BLaER1 treated with 17β-estradiol and CSF1 and Interleukin-3, amounts not matched to agents 10 nM and 100 nM (cell line): ENCODE measurements around the gene C6orf62.
"Not testable (repeated sequence)": the region's sequence is repeated elsewhere in the genome, so short reads cannot be mapped to it uniquely, and the experiment has no call there.

Experiments
- H3K27ac ChIP-seq, 11 experiments: shearing (Covaris generic); formaldehyde crosslinking; 2 replicates each; pipeline ENCODE4 v1.8.1; 2022
- H3K27me3 ChIP-seq, 11 experiments: shearing (Covaris generic); formaldehyde crosslinking; 2 replicates each; pipeline ENCODE4 v1.8.1; 2022
- H3K36me3 ChIP-seq, 11 experiments: shearing (Covaris generic); formaldehyde crosslinking; 2 replicates each; pipeline ENCODE4 v1.8.1; 2022
- H3K4me1 ChIP-seq, 10 experiments: shearing (Covaris generic); formaldehyde crosslinking; 2 replicates each; pipeline ENCODE4 v1.8.1; 2022
- H3K4me2 ChIP-seq, 11 experiments: shearing (Covaris generic); formaldehyde crosslinking; 2 replicates each; pipeline ENCODE4 v1.8.1; 2022
- H3K4me3 ChIP-seq, 10 experiments: shearing (Covaris generic); formaldehyde crosslinking; 2 replicates each; pipeline ENCODE4 v1.8.1; 2022
- H3K9ac ChIP-seq, 11 experiments: shearing (Covaris generic); formaldehyde crosslinking; 2 replicates each; pipeline ENCODE4 v1.8.1; 2022
- H3K9me3 ChIP-seq, 11 experiments: shearing (Covaris generic); formaldehyde crosslinking; replicated peaks in 1 of 11; 2 replicates each; pipeline ENCODE4 v1.8.1; 2022
- H4K20me1 ChIP-seq, 11 experiments: shearing (Covaris generic); formaldehyde crosslinking; 2 replicates each; pipeline ENCODE4 v1.8.1; 2022
- Cebpa-rat ChIP-seq, 11 experiments: shearing (Covaris generic); IDR thresholded peaks; 2 replicates each; pipeline ENCODE4 v1.8.1; 2022

The C6orf62 gene

DNA sequence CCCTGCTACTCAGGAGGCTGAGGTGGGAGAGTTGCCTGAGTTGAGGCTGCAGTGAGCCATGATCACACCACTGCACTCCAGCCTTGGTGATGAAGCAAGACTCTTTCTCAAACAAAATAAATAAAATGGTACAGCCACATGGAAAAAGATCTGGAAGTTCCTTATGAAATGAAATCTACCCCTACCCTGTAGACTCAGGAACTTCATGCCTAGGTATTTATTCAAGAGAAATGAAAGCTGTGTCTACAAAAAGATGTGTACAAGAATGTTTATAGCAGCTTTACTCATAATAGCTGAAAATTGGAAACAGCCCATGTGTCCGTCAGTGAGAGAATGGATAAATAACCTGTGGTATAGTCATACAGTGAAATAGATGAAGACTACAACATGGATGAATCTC lies 15.2 kb upstream of the C6orf62 start:
- Histone ChIP-seq H3K4me3 (no peak overlapping the region), H3K36me3 (peaks cover 0 to 9% (median 6%) of the 10 kb centered on the region in 11 experiments; a peak in 5 of 22 replicates), H3K9ac (no peak overlapping the region), H3K27me3 (no peaks in the 10 kb centered on the region), H3K27ac (no peak overlapping the region), H3K9me3 (peaks cover 32 to 42% (median 38%) of the 10 kb centered on the region in 11 experiments), H4K20me1 (no peaks in the 10 kb centered on the region), H3K4me2 (no peak overlapping the region), H3K4me1 (peaks cover 0 to 19% (median 0%) of the 10 kb centered on the region in 10 experiments; a peak in 6 of 20 replicates)
- TF ChIP-seq Cebpa-rat (IDR thresholded peaks at IDR 0.05) = no peak

DNA sequence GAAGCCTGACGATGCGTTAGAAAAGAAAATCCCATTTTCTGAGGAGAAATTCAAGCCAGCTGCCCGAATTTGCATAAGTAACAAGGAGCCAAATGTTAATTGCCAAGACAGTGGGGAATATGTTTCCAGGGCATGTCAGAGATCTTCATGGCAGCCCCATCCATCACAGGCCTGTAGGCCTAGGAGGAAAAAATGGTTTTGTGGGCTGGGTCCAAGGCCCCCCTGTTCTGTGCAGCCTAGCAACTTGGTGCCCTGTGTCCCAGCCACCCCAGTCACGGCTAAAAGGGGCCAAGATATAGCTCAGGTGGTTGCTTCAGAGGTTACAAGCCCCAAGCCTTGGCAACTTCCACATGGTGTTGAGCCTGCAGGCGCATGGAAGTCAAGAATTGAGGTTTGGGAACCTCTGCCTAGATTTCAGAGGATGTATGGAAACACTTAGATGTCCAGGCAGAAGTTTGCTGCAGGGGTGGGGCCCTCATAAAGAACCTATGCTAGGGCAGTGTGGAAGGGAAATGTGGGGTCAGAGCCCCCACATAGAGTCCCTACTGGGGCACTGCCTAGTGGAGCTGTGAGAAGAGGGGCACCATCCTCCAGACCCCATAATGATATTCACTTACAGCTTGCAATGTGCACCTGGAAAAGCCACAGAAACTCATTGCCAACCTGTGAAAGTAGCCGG lies 12.6 kb upstream of the C6orf62 start:
- H3K27me3 ChIP-seq, H3K27ac ChIP-seq, H3K9ac ChIP-seq: not testable (repeated sequence)

DNA sequence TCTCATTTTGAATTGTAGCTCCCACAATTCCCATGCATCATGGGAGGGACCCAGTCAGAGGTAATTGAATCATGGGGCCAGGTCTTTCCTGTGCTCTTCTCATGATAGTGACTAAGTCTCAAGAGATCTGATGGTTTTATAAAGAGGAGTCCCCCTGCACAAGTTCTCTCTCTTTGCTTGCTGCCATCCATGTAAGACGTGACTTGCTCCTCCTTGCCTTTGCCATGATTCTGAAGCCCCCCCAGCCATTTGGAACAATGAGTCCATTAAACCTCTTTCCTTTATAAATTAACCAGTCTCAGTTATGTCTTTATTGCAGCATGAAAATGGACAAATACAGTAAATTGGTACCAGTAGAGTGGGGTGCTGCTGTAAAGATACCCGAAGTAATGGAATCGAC lies 11.7 kb upstream of the C6orf62 start:
- Histone ChIP-seq H3K4me1 (peaks cover 0 to 30% (median 0%) of the 10 kb centered on the region in 10 experiments; a peak in 6 of 20 replicates), H3K9me3 (peaks cover 32 to 46% (median 39%) of the 10 kb centered on the region in 11 experiments)
- not testable (repeated sequence) for H3K27me3 ChIP-seq, H3K4me3 ChIP-seq, H3K4me2 ChIP-seq, H3K27ac ChIP-seq, H3K9ac ChIP-seq, H3K36me3 ChIP-seq, H4K20me1 ChIP-seq

More for the DNA sequence above, 12.6 kb upstream of the C6orf62 start:
- Histone ChIP-seq H3K4me1 (peaks cover 0 to 26% (median 0%) of the 10 kb centered on the region in 10 experiments; a peak in 6 of 20 replicates), H3K9me3 (peaks cover 32 to 46% (median 39%) of the 10 kb centered on the region in 11 experiments), H3K4me3 (peak overlapping the region in 2 of 10 experiments; percentile 20 to 29; a peak in 3 of 20 replicates)
- H3K4me2 ChIP-seq, H4K20me1 ChIP-seq, H3K36me3 ChIP-seq: not testable (repeated sequence)

DNA sequence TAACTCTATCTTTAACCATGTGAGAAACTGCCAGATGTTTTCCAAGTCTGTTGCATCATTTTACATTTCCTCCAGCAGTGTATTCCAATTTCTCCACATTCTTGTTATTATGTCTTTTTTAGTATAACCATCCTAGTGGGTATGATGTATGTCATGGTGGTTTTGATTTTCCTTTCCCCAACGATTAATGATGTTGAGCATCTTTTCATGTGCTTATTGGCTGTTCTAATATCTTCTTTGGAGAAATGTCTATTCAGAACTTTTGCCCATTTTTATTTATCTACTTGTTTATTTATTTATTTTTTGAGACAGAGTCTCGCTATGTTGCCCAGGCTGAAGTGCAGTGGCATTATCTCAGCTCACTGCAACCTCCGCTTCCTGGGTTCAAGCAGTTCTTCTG lies 4.3 kb upstream of the C6orf62 start:
- H3K4me3 ChIP-seq = no peak overlapping the region
- no peak for TF ChIP-seq Cebpa-rat (IDR thresholded peaks at IDR 0.05)
- H3K9ac ChIP-seq = no peak overlapping the region

DNA sequence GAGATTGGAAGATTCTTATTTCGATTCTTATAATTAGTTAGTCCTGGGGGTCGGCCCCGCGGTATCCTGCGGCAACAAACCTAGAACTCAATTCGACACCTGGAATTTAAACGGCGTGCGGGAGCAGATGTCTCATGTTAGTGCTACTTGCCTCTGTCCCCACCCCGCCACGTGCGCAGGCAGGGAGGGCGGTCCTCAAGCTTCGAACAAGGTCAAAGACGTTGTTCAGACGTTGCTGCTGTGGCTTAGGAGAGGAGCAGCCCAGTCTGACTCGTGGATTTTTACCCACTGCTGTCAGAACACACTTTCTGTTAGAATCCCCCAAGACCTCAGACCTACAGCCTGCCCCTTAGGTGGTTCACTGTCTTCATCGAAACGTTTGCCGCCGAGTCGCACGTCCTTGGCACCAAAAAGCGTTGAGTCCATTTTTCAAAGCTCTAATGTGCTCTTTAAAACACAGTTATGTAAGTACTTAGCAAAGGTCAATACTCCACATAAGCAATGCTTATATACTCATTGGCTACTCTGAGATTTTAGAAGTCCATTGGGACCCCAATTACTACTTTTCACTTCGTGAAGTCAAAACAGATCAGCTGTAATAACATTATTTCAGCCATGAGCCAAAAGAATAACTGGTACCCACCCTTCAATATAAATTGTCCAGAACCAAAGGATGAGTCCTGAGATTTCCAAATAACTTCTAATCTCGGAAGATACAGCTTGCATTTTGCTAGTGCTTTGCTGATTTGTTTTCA lies 2.7 kb upstream of the C6orf62 start:
- H3K36me3 ChIP-seq = peaks cover 15 to 25% (median 23%) of the 10 kb centered on the region in 11 experiments; a peak in 20 of 22 replicates
- H3K4me3 ChIP-seq = peak overlapping the region; percentile 50 to 74 (median 60)
- peaks cover 16 to 31% (median 29%) of the 10 kb centered on the region in 10 experiments for H3K4me1 ChIP-seq
- no peak for TF ChIP-seq Cebpa-rat (IDR thresholded peaks at IDR 0.05)
- H3K4me2 ChIP-seq = peak overlapping the region; percentile 54 to 79 (median 73)
- no peaks in the 10 kb centered on the region for H3K27me3 ChIP-seq
- peaks cover 25 to 31% (median 28%) of the 10 kb centered on the region in 11 experiments for H4K20me1 ChIP-seq
- H3K9me3 ChIP-seq = peaks cover 0 to 4% (median 0%) of the 10 kb centered on the region in 11 experiments; a peak in 2 of 22 replicates
- H3K9ac ChIP-seq = peak overlapping the region; percentile 96 to 100 (median 99)
- H3K27ac ChIP-seq = peak overlapping the region; percentile 96 to 100 (median 99)

More for the DNA sequence above, 4.3 kb upstream of the C6orf62 start:
- Histone ChIP-seq H3K36me3 (peaks cover 3 to 9% (median 8%) of the 10 kb centered on the region in 11 experiments; a peak in 16 of 22 replicates), H3K4me1 (peaks cover 5 to 29% (median 13%) of the 10 kb centered on the region in 10 experiments), H3K27ac (no peak overlapping the region), H4K20me1 (peaks cover 9 to 15% (median 12%) of the 10 kb centered on the region in 11 experiments), H3K4me2 (no peak overlapping the region), H3K9me3 (peaks cover 0 to 4% (median 0%) of the 10 kb centered on the region in 11 experiments; a peak in 2 of 22 replicates), H3K27me3 (no peaks in the 10 kb centered on the region)

DNA sequence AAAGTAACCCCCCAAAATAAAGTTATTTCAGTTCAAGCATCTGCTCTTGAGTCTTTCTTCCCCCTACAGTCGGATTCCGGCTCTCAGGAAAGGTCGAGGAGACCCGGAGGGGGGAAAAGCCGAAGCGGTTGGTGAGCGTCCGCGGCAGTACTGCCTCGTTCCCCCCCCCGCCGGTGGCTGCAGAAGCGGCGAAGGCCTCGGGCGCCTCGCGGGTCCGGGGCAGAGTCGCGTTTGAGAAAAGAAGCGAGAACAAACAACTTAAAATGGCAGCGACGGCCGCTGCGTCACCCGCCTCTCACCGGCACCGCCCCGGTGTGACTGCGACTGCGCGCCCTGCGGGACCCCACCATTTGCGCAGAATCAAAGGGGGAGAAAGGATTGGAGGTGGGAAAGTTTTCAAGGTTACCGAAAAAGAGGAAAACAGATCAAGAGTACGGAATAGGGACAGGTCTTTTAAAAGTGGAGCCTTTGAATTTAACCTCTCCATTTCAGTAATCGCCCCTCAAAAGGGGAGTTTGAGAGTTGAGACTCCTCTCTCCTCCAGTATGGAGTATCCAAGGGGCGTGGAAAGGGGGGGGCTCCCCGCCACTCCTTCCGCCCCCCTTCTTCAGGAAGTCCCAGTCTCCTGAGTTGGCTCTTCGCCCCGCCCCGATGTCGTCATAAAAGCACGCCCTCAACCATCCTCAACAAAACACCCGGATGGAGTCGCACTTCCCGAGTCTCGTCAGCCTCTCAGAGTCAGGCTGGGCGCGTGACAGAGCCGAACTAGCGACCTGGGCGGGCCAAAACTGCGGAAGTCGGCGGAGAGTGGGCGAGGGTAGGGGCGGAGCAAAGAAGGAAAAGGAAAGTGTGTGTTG lies 1.9 kb upstream of the C6orf62 start:
- Histone ChIP-seq H3K9me3 (peaks cover 0 to 4% (median 0%) of the 10 kb centered on the region in 11 experiments; a peak in 2 of 22 replicates), H3K36me3 (peaks cover 24 to 33% (median 31%) of the 10 kb centered on the region in 11 experiments), H3K4me3 (peak overlapping the region; percentile 74 to 99 (median 93)), H3K27ac (peak overlapping the region; percentile 96 to 100 (median 99)), H4K20me1 (peaks cover 33 to 39% (median 36%) of the 10 kb centered on the region in 11 experiments), H3K27me3 (no peaks in the 10 kb centered on the region), H3K4me2 (peak overlapping the region; percentile 62 to 98 (median 77); a peak in 21 of 22 replicates), H3K4me1 (peaks cover 24 to 39% (median 36%) of the 10 kb centered on the region in 10 experiments), H3K9ac (peak overlapping the region; percentile 96 to 100 (median 99))
- no peak for TF ChIP-seq Cebpa-rat (IDR thresholded peaks at IDR 0.05)

DNA sequence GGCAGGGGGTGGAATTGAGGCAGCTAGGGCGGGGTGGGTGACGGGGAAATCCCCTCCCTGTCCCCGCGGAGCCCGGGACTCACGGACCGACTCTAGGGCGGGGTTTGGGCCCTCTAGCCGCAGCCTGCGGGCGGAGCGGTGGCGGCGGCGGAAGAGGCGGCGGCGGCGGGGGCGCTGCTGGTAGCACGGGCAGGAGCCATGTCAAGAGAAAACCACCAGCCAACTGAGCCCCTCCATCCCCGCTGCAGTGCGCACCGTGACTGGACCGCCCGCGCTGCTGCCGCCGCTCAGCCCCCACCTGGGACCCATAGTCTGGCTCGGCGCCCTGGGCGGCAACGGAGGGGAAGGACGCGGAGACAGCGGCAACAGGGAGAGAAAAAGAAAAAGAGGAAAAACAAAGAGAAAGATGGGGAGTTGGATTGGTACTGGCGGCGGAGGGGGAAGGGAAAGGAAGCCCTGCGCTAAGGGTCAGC lies 1.2 kb upstream of the C6orf62 start:
- peaks cover 30 to 40% (median 37%) of the 10 kb centered on the region in 11 experiments for H3K36me3 ChIP-seq
- H3K9me3 ChIP-seq = peaks cover 0 to 4% (median 0%) of the 10 kb centered on the region in 11 experiments; a peak in 2 of 22 replicates
- TF ChIP-seq Cebpa-rat (IDR thresholded peaks at IDR 0.05) = no peak
- H3K27me3 ChIP-seq = no peaks in the 10 kb centered on the region
- peak overlapping the region; percentile 96 to 100 (median 99) for H3K27ac ChIP-seq
- H3K4me2 ChIP-seq = peak overlapping the region in 10 of 11 experiments; percentile 17 to 98 (median 44); a peak in 17 of 22 replicates
- H3K9ac ChIP-seq = peak overlapping the region; percentile 96 to 100 (median 99)
- peaks cover 29 to 46% (median 40%) of the 10 kb centered on the region in 10 experiments for H3K4me1 ChIP-seq
- H4K20me1 ChIP-seq = peaks cover 40 to 46% (median 43%) of the 10 kb centered on the region in 11 experiments
- H3K4me3 ChIP-seq = peak overlapping the region; percentile 74 to 99 (median 93)
